Kidney capillary endothelial cell (primary cell): ENCODE data around the gene OR10P1.
"Not testable (repeated sequence)": the region's sequence is repeated elsewhere in the genome, so short reads cannot be mapped to it uniquely, and the experiment has no call there.

Experiments
- DNase-seq: peaks from one replicate; pipeline ENCODE4 v3.0.0-alpha.2; 2018; ENCODE audit warnings: low spot score

The OR10P1 gene

DNA sequence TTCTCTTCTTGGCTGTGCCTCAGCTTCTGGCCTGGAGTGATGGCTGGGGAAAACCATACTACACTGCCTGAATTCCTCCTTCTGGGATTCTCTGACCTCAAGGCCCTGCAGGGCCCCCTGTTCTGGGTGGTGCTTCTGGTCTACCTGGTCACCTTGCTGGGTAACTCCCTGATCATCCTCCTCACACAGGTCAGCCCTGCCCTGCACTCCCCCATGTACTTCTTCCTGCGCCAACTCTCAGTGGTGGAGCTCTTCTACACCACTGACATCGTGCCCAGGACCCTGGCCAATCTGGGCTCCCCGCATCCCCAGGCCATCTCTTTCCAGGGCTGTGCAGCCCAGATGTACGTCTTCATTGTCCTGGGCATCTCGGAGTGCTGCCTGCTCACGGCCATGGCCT is at the start of gene OR10P1:
TSS of gene OR10P1 (plus strand) at position 40 of the 400 bp plus-strand sequence. CDS start at position 40, 0 bp downstream.
- DNase-seq: no peak

- DNase-seq: not testable (repeated sequence)
Measured at GRCh38 chr12:55590152-55590551, 46.5 kb upstream of the OR10P1 start.

GRCh38 chr12:55607821-55608594 is 28.7 kb upstream of the OR10P1 start:
- no peak for DNase-seq

DNA sequence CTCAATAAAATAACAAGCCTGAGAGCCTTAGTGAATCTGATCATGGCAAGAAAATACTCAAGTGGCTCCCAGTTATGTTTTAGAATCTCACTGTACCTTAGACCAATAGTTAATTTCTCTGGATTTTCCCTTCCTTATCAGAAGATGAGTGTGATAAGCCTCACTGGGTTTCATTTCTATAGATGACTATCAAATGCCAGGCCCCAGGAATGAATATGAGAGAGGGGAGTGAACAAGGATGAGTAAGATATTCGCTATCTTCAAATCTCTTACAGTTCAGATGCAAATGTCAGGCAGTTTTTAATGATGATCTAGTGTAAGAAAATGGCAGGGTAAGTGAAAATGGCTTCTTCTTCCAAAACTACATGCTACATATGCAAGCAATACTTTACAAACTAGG is 26.1 kb upstream of the OR10P1 start:
- DNase-seq: no peak

DNA sequence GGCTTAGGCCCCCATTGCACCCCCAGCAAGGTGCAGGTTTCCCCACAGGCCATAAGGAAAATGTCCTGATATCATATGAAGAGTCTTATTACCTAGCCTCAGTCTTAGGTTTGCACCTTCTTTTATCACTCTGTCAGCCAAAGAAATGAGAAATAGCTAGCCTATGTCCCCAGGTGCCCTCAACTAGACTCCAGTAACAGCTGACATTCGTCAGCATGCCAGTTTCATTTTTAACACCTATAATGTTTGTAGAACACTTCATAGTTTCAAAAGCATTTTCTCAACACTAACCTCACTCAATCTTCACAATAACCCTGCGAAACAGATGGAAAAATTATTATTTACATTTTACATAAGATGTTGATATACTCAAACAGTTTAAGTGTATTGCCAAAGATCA is 24.0 kb upstream of the OR10P1 start:
- DNase-seq: no peak

DNA sequence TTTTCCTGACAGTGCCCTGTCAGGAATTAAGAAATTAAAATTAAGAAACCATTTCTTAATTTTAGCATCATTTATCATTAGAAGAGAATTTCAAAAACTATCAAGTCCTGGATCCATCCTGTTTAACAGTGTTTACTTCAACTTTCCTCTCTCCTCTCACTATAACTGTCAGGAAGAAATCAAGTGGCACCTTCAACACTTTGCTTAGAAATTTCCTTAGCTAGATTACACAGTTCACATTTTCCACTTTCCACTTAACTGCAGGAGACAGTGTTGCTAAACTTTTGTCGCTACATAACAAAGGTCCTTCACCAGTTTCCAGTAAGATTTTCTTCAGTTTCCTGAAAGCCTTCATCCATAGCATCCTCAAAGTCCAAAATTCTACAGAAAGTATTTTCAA is 21.9 kb upstream of the OR10P1 start:
- DNase-seq: no peak

DNA sequence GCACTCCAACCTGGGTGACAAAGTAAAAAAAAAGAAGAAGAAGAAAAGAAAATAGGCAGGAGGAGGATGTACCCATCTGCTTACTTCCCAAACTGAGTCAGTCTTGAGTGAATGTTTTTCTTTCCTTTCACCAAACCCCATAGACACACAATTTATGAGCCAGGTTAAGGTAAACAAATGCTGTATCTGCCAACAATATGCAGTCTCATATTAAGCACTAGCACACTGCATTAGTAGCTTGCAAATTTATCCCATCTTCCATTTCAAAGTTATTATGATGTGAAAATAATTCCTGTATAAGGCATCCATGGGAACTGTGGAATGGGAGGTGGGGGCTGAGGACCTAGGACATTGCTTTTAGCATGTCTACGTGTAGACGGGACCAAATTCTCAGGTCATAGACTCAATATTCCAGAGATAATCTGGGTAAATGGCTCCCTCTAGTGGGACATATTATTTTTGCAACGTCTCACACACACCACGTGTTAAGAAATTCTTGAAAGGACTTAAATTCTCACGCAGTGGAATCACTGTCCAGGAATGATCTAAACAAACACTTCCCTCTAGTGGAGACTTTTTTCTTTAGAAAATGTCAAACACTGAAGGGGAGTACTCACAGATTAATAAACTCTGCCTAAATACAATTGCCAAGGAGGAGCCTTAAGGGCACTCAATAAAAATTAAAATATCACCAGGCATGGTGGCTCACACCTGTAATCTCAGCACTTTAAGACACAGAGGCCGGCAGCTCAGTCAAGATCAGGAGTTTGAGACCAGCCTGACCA is 17.1 kb upstream of the OR10P1 start:
- peak; percentile 88 for DNase-seq

DNA sequence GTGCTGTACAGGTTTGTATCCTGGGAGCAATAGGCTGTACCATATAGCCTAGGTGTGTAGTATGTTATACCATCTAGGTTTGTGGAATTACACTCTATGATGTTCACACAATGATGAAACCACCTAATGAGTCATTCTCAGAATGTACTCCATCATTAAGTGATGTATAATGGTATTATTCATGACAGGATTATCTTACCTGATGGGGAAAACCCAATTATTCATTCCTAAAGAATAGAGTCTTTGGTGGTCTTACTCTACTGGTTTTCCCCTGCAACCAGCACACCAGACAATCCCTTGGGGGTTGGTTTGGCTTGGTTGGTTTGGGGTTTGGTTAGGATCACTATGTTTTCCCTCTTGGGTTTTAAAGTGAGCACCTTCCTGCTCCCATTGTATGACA is 12.6 kb upstream of the OR10P1 start:
- no peak for DNase-seq

DNA sequence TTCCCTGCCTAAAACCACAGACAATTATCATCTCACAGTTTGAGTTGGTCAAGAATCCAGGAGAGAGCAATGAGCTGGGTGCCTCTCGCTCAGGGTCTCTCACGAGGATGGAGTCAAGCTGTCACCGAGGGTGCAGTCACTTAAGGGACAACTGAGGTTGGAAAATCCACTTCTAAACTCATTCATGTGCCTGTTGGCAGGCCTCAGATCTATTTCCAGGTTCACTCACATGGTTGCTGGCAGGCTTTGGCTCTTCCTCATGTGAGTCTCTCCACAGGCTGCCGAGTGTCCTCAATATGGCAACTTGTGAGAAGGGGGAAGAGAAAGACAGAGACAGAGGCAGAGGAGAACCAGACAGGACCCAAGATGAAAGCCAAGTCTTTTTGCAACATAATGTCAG is 10.5 kb upstream of the OR10P1 start:
- no peak for DNase-seq

- peak; percentile 4 for DNase-seq
Measured at GRCh38 chr12:55629058-55629841, 7.4 kb upstream of the OR10P1 start.

- DNase-seq: no peak
Measured at GRCh38 chr12:55631056-55631455, 5.6 kb upstream of the OR10P1 start.

GRCh38 chr12:55631733-55632132 is 5.0 kb upstream of the OR10P1 start:
- no peak for DNase-seq

- DNase-seq: no peak
Measured at GRCh38 chr12:55633151-55633550, 3.5 kb upstream of the OR10P1 start.

DNA sequence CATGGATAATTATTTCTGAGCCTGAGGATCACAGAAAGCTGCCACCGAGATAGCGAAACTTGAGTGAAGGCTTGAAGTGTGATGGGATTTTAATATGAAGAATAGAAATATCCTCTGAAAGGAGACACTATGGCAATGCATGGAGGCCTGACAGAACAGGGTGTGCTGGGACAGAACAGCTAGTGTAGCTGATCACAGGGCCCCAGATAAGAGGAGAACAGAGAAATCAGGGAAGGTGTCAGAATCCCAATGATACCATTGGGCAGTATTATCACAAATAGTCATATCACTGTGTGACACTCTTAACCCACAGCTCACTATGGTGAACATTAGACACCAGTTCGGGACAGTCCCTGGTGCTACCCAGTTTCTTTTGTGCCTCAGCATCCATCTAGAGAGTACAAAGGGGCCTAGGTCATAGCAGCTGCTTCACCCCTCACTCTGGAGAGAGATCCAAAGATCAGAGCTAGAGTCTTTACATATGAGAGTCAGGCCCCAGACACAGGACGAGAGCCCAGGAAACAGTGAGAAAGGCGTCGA is 506 bp upstream of the OR10P1 start:
- no peak for DNase-seq

DNA sequence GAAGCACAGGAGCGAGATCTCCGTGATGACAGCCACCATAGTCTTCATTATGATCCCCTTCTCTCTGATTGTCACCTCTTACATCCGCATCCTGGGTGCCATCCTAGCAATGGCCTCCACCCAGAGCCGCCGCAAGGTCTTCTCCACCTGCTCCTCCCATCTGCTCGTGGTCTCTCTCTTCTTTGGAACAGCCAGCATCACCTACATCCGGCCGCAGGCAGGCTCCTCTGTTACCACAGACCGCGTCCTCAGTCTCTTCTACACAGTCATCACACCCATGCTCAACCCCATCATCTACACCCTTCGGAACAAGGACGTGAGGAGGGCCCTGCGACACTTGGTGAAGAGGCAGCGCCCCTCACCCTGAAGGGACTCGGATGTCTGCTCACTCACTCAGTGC is 775 bp downstream of the OR10P1 start:
- no peak for DNase-seq

- no peak for DNase-seq
Measured at GRCh38 chr12:55641595-55641994, 4.9 kb downstream of the OR10P1 start.

GRCh38 chr12:55642267-55642666 is 5.6 kb downstream of the OR10P1 start:
- no peak for DNase-seq

GRCh38 chr12:55642669-55643068 is 6.0 kb downstream of the OR10P1 start:
- DNase-seq: no peak

- no peak for DNase-seq
Measured at GRCh38 chr12:55644591-55644990, 7.9 kb downstream of the OR10P1 start.

GRCh38 chr12:55647027-55647426 is 10.3 kb downstream of the OR10P1 start:
- no peak for DNase-seq

- DNase-seq: not testable (repeated sequence)
Measured at GRCh38 chr12:55650620-55651298, 14.1 kb downstream of the OR10P1 start.

DNA sequence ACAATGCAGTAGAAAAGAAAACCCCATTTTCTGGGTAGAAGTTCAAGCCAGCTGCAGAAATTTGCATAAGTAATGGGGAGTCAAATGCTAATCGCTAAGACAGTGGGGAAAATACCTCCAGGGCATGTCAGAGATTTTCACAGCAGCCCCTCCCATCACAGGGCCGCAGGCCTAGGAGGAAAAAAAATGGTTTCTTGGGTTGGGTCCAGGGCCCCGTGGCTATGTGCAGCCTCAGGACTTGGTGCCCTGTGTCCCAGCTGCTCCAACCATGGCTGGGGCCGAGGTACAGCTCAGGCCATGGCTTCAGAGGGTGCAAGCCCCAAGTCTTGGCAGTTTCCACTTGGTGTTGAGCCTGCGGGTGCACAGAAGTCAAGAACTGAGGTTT is 14.6 kb downstream of the OR10P1 start:
- DNase-seq: no peak
